ENCODE measurements around the gene FLYWCH2. TPM values are rescaled to one million over a fixed set of nuclear protein-coding genes. Genes with fewer than 3 reads are reported as not detected.
A peak's percentile ranks its signal among the peaks of the same experiment; 100 is the strongest.

FLYWCH2 gene
- total and polyA plus RNA-seq, 9 of the 15 experiments (the other 6 are each of a cell fraction or from before 2014, with no cell fraction given): 0.70 to 55.5 (median 7.6) TPM

- WGBS (ENCODE audit: insufficient coverage, low coverage, missing lambda C conversion rate): under 1% methylated on average over 45 of the region's 45 CpGs
- peak overlapping the region; percentile 52 for H3K4me3 ChIP-seq
- no peaks in the 10 kb centered on the region for H3K36me3 ChIP-seq (ENCODE audit: control insufficient read depth, insufficient read depth, low read length)
- in situ Hi-C loops (cut with MboI): no loop called here
- intact Hi-C loops (cut with micrococcal nuclease): loop anchor here (1.0 kb wide), 1 partner anchor 26 kb away; no protein-coding TSS in a partner anchor
- H2AFZ ChIP-seq (ENCODE audit: low read depth, low read length): peak overlapping the region; percentile 100
- DNase-seq (ENCODE audit: extremely low read depth in 1 of 4, low spot score in 3 of 4): peak; percentile 96
- ChIA-PET POLR2A (interaction anchor here (0.5 to 1.8 kb wide), 6 partner anchors 15 to 116 kb away, joined by 3 to 6 read pairs (median 3); partner anchors contain the start of gene SRRM2), CTCF (ENCODE audit: low intra/inter-chr PET ratio) (interaction anchor here (0.6 to 2.4 kb wide), 6 partner anchors 14 to 1095 kb away, joined by 3 to 23 read pairs (median 4); partner anchors contain the start of gene MRPS34)
- peak overlapping the region; percentile 74 to 93 for H3K9ac ChIP-seq (ENCODE audit: insufficient read depth in 1 of 2, low read depth in 2 of 2, low read length in 2 of 2)
- peak overlapping the region; percentile 93 for H3K4me2 ChIP-seq (ENCODE audit: insufficient read depth, low read length)
- peaks cover 4 to 8% of the 10 kb centered on the region in 2 experiments; a peak in 3 of 5 replicates for H3K4me1 ChIP-seq (replicated peaks in 1 of 2; ENCODE audit: control insufficient read depth in 2 of 2, insufficient read depth in 2 of 2, low read length in 2 of 2)
- H3K9me3 ChIP-seq (replicated peaks; ENCODE audit: control insufficient read depth, insufficient read depth, low read depth, low read length): no peaks in the 10 kb centered on the region
- BruUV-seq (replicated peaks): TSS peak; percentile 99
- H3K27me3 ChIP-seq (ENCODE audit: control insufficient read depth in 2 of 2, insufficient read depth in 2 of 2, low read length in 2 of 2): peaks cover 3 to 10% of the 10 kb centered on the region in 2 experiments; a peak in 2 of 5 replicates
- H4K20me1 ChIP-seq (replicated peaks; ENCODE audit: control insufficient read depth, insufficient read depth, low read length): no peaks in the 10 kb centered on the region
- peak overlapping the region; percentile 87 for H3K27ac ChIP-seq (ENCODE audit: extremely low read depth, low read depth, low read length)
- peak; percentile 99 for ATAC-seq
- no peaks in the 10 kb centered on the region for H3K9me1 ChIP-seq (ENCODE audit: control insufficient read depth, insufficient read depth, low read length)
- FAIRE-seq: peak; percentile 85
- no peaks in the 10 kb centered on the region for H3K79me2 ChIP-seq (ENCODE audit: control insufficient read depth, insufficient read depth, low read length)
- no peak for TF ChIP-seq KDM2B (CRISPR knock-in tag; IDR thresholded peaks at IDR 0.05)
- TF ChIP-seq ZBTB2 (IDR thresholded peaks at IDR 0.05): 0 out of 2 replicates have a peak, but pooled peaks have one; percentile 33
- no peak for TF ChIP-seq GATA2 (CRISPR knock-in tag; IDR thresholded peaks at IDR 0.05)
- TF ChIP-seq CUX1 (CRISPR knock-in tag; IDR thresholded peaks at IDR 0.05): peak; percentile 78
- TF ChIP-seq KLF1 (tag; IDR thresholded peaks at IDR 0.05): peak; percentile 97
- no peak for TF ChIP-seq LEF1 (IDR thresholded peaks at IDR 0.05)
- no peak for TF ChIP-seq ZNF398 (CRISPR knock-in tag; IDR thresholded peaks at IDR 0.05)
- peak; percentile 67 for TF ChIP-seq HINFP (tag; conservative IDR thresholded peaks at IDR 0.05; ENCODE audit: low read depth)
- peak; percentile 51 for TF ChIP-seq NFIC (IDR thresholded peaks at IDR 0.05)
These were observed 14.8 kb upstream of the FLYWCH2 start for GRCh38 chr16:2867987-2868789.
